Effector memory CD4-positive, alpha-beta T cell (primary cell): ENCODE measurements around the gene SIRPA.

Experiments
- DNase-seq, 3 donors: peaks; one replicate each; pipeline ENCODE4 v3.0.0-alpha.2; 2020
- H3K27ac ChIP-seq: 2 replicates; pipeline ENCODE4 v1.7.0; 2013; ENCODE audit warnings: mild to moderate bottlenecking, low read length, moderate library complexity; ENCODE audit not compliant: insufficient read depth, poor library complexity, severe bottlenecking
- H3K27me3 ChIP-seq: replicated peaks from 2 replicates; pipeline ENCODE4 v1.7.0; 2013; ENCODE audit warnings: mild to moderate bottlenecking, low read length; ENCODE audit not compliant: insufficient read depth, control insufficient read depth, poor library complexity, severe bottlenecking
- H3K36me3 ChIP-seq: 2 replicates; pipeline ENCODE4 v1.7.0; 2013; ENCODE audit warnings: mild to moderate bottlenecking, low read length, moderate library complexity; ENCODE audit not compliant: control insufficient read depth, insufficient read depth
- H3K4me1 ChIP-seq: 2 replicates; pipeline ENCODE4 v1.7.0; 2013; ENCODE audit warnings: low read length, mild to moderate bottlenecking; ENCODE audit not compliant: control insufficient read depth, insufficient read depth, poor library complexity, severe bottlenecking
- H3K4me3 ChIP-seq: 2 replicates; pipeline ENCODE4 v1.7.0; 2013; ENCODE audit warnings: low read length, low read depth, mild to moderate bottlenecking; ENCODE audit not compliant: insufficient read depth, poor library complexity, severe bottlenecking
- H3K9me3 ChIP-seq: 2 replicates; pipeline ENCODE4 v1.7.0; 2013; ENCODE audit warnings: mild to moderate bottlenecking, low read length, moderate library complexity; ENCODE audit not compliant: control insufficient read depth
- total RNA-seq, 3 donors: gene quantifications; one replicate each; lab custom pipeline; 2026; lab: John Stamatoyannopoulos, UW

Gene SIRPA
- 0 to 1.7 (median 0) reads per million in 3 donors for total RNA-seq

GRCh38 chr20:1894951-1895673 is at the start of gene SIRPA:
Gene SIRPA, plus strand, starts transcription at chr20:1895407. Its CDS starts 41 bp downstream, at chr20:1895448.
- Histone ChIP-seq H3K4me3 (peak within 1 kb of the TSS; percentile 25), H3K4me1 (no peaks in the 10 kb centered on the region), H3K36me3 (no peaks in the 10 kb centered on the region), H3K27ac (no peak within 1 kb of the TSS), H3K27me3 (peaks cover 23% of the 10 kb centered on the region), H3K9me3 (no peaks in the 10 kb centered on the region)
- no peak for DNase-seq

GRCh38 chr20:1845701-1846100 is 49.5 kb upstream of the SIRPA start:
- DNase-seq: no peak
- H3K9me3 ChIP-seq: no peaks in the 10 kb centered on the region
- no peaks in the 10 kb centered on the region for H3K36me3 ChIP-seq
- no peak overlapping the region for H3K27ac ChIP-seq
- no peaks in the 10 kb centered on the region for H3K27me3 ChIP-seq
- no peaks in the 10 kb centered on the region for H3K4me1 ChIP-seq
- H3K4me3 ChIP-seq: no peak overlapping the region

DNA sequence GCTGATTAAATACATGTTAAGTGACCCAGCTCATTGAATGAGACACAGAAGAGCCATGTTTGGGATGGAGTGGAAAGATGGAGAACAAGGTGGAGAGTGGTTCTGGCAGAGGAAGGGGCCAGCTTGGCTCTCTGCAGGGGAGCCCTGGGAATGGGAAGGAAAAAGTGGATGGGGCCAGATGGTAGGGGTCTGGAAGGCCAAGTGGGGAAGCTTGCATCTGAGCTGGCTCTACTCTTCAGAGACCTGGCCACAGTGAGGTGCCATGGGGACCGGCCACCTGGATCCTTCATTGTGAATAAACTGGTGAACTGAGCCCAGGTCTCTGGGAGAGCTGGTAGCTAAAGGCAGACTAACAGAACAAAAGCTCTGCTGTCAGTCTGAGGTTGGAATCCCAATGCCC is 48.9 kb upstream of the SIRPA start:
- H3K4me1 ChIP-seq: no peaks in the 10 kb centered on the region
- no peak overlapping the region for H3K4me3 ChIP-seq
- H3K27me3 ChIP-seq: no peaks in the 10 kb centered on the region
- no peak overlapping the region for H3K27ac ChIP-seq
- H3K36me3 ChIP-seq: no peaks in the 10 kb centered on the region
- H3K9me3 ChIP-seq: no peaks in the 10 kb centered on the region
- no peak for DNase-seq

- Histone ChIP-seq H3K9me3 (no peaks in the 10 kb centered on the region), H3K27me3 (no peaks in the 10 kb centered on the region)
Measured at GRCh38 chr20:1846876-1847275, 48.3 kb upstream of the SIRPA start.

DNA sequence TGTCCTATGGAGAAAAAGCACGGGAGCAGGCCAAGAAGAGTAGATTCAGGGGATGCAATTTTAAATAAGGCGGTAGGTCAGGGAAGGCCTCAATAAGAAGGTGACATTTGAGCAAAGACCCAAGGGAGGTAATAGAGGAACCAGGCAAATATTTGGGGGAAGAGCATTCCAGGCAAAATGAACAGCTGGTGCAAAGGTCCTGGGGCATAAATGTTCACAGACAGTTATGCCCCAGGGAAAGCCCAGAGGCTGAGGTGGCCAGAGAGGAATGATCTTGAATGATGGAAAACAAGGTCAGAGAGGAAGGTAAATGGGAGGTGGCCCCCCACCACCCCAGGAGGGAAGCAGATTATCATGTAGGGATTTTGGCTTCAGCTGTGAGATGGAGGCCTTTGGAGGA is 47.4 kb upstream of the SIRPA start:
- no peak overlapping the region for H3K27ac ChIP-seq

More at GRCh38 chr20:1846876-1847275, 48.3 kb upstream of the SIRPA start:
- H3K36me3 ChIP-seq: no peaks in the 10 kb centered on the region
- DNase-seq: no peak
- H3K4me3 ChIP-seq: no peak overlapping the region
- no peak overlapping the region for H3K27ac ChIP-seq
- H3K4me1 ChIP-seq: no peaks in the 10 kb centered on the region

DNA sequence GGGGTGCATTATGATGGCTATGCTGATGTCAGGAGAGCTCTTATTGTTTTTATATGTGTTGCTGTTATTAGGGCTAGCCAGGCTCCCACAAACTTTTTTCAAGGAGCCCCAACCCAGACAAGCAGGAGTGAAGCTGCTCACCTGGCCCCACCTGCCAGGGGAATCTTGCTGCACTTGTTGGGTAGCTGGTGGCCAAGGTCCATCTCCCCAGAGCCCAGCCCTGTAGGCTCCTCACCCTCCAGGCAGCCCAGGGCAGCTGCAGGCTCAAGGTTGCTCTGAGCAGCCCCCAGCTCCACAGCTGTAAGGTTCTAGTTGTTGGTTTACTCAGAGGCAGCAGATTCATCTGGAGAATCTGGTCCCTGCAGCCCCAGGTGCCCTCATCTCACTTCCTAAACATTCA is 46.8 kb upstream of the SIRPA start:
- Histone ChIP-seq H3K27me3 (no peaks in the 10 kb centered on the region), H3K4me3 (no peak overlapping the region), H3K27ac (no peak overlapping the region), H3K9me3 (no peaks in the 10 kb centered on the region), H3K4me1 (no peaks in the 10 kb centered on the region), H3K36me3 (no peaks in the 10 kb centered on the region)
- no peak for DNase-seq

More for the DNA sequence above, 47.4 kb upstream of the SIRPA start:
- H3K36me3 ChIP-seq: no peaks in the 10 kb centered on the region
- no peak overlapping the region for H3K4me3 ChIP-seq
- DNase-seq: no peak
- H3K27me3 ChIP-seq: no peaks in the 10 kb centered on the region
- no peaks in the 10 kb centered on the region for H3K4me1 ChIP-seq
- H3K9me3 ChIP-seq: no peaks in the 10 kb centered on the region

- Histone ChIP-seq H3K4me3 (no peak overlapping the region), H3K36me3 (no peaks in the 10 kb centered on the region), H3K27ac (no peak overlapping the region), H3K27me3 (no peaks in the 10 kb centered on the region), H3K9me3 (no peaks in the 10 kb centered on the region), H3K4me1 (no peaks in the 10 kb centered on the region)
- no peak for DNase-seq
Measured at GRCh38 chr20:1851396-1851795, 43.8 kb upstream of the SIRPA start.

GRCh38 chr20:1853473-1853872 is 41.7 kb upstream of the SIRPA start:
- H3K27ac ChIP-seq: no peak overlapping the region
- H3K36me3 ChIP-seq: no peaks in the 10 kb centered on the region
- H3K9me3 ChIP-seq: no peaks in the 10 kb centered on the region
- H3K27me3 ChIP-seq: no peaks in the 10 kb centered on the region
- DNase-seq: no peak
- H3K4me1 ChIP-seq: no peaks in the 10 kb centered on the region
- no peak overlapping the region for H3K4me3 ChIP-seq

GRCh38 chr20:1854246-1854645 is 41.0 kb upstream of the SIRPA start:
- Histone ChIP-seq H3K36me3 (no peaks in the 10 kb centered on the region), H3K27ac (no peak overlapping the region), H3K4me3 (no peak overlapping the region), H3K4me1 (no peaks in the 10 kb centered on the region), H3K27me3 (no peaks in the 10 kb centered on the region), H3K9me3 (no peaks in the 10 kb centered on the region)
- no peak for DNase-seq

DNA sequence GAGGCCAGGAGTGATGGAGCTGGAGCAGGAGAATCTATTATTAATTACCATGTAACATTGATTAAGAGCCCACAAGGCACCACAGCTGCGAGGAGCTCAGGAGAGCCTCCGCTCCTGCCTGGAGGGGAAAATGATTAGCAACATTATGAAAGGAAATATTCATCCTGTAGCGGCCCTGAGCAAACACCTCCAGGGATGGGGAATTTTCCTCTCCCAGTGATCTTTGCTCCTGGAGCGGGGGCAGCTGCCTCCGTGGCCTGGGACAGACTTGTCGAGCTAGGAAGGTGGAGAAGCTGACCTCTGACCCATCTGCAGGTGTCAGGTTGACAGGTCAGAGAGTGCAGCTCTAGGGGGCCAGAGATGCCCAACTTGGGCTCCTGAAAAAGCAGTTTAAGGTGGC is 40.1 kb upstream of the SIRPA start:
- Histone ChIP-seq H3K36me3 (no peaks in the 10 kb centered on the region), H3K9me3 (no peaks in the 10 kb centered on the region), H3K27ac (no peak overlapping the region), H3K27me3 (no peaks in the 10 kb centered on the region), H3K4me1 (no peaks in the 10 kb centered on the region), H3K4me3 (no peak overlapping the region)
- DNase-seq: no peak
